Common myeloid progenitor, CD34-positive (primary cell): ENCODE measurements around the gene EIF1.
A peak's percentile ranks its signal among the peaks of the same experiment; 100 is the strongest.

Experiments used
- CTCF ChIA-PET: fragments of 350-600 bp; sonication (Branson Sonifier 250); formaldehyde crosslinking; loops from one replicate; lab custom pipeline; 2021; ENCODE audit warnings: antibody characterized with exemption; lab: Charles Lee
- POLR2A ChIA-PET: fragments of 350-600 bp; sonication (Branson Sonifier 250); formaldehyde crosslinking; loops from one replicate; lab custom pipeline; 2021; ENCODE audit warnings: antibody characterized with exemption; lab: Charles Lee
- DNase-seq, 3 donors: peaks; one replicate each; pipeline versions ENCODE4 v3.0.0 to v3.0.0-alpha.2; 2013
- H3K27ac ChIP-seq, 2 experiments: 1 replicate in 1 of 2; 2 replicates in 1 of 2; pipeline ENCODE4 v1.7.0; 2013; ENCODE audit warnings: inconsistent platforms in 2 of 2, low read length in 2 of 2, mild to moderate bottlenecking in 2 of 2, low read depth in 1 of 2, moderate library complexity in 1 of 2; ENCODE audit not compliant: severe bottlenecking in 2 of 2, insufficient read depth in 1 of 2, poor library complexity in 1 of 2
- H3K27me3 ChIP-seq, 5 experiments: replicated peaks in 2 of 5; 1 replicate in 3 of 5; 2 replicates in 2 of 5; pipeline versions ENCODE4 v1.6.1 to v1.7.0; 2013; ENCODE audit warnings: low read length in 4 of 5, mild to moderate bottlenecking in 2 of 5, moderate library complexity in 2 of 5, inconsistent platforms in 1 of 5; ENCODE audit not compliant: insufficient read depth in 5 of 5, control insufficient read depth in 4 of 5
- H3K36me3 ChIP-seq, 4 experiments: 1 replicate in 2 of 4; 2 replicates in 2 of 4; pipeline versions ENCODE4 v1.6.1 to v1.7.0; 2013; ENCODE audit warnings: low read length in 3 of 4, control low read depth in 1 of 4, mild to moderate bottlenecking in 1 of 4; ENCODE audit not compliant: control insufficient read depth in 4 of 4, insufficient read depth in 4 of 4
- H3K4me1 ChIP-seq, 4 experiments: 1 replicate in 3 of 4; 2 replicates in 1 of 4; pipeline versions ENCODE4 v1.6.1 to v1.7.1; 2013; ENCODE audit warnings: low read length in 3 of 4, mild to moderate bottlenecking in 3 of 4, control low read depth in 1 of 4, inconsistent platforms in 1 of 4, moderate library complexity in 1 of 4; ENCODE audit not compliant: control insufficient read depth in 4 of 4, insufficient read depth in 4 of 4; ENCODE audit errors: control extremely low read depth in 1 of 4
- H3K4me3 ChIP-seq, 7 experiments: 1 replicate in 4 of 7; 2 replicates in 3 of 7; pipeline versions ENCODE4 v1.5.1 to v1.7.0; 2013; ENCODE audit warnings: mild to moderate bottlenecking in 7 of 7, low read length in 6 of 7, moderate library complexity in 6 of 7, inconsistent platforms in 2 of 7, low read depth in 2 of 7, control low read depth in 1 of 7; ENCODE audit not compliant: insufficient read depth in 4 of 7, control insufficient read depth in 1 of 7; ENCODE audit errors: extremely low read depth in 1 of 7
- H3K9me3 ChIP-seq, 5 experiments: 1 replicate in 4 of 5; 2 replicates in 1 of 5; pipeline versions ENCODE4 v1.6.1 to v1.7.1; 2013; ENCODE audit warnings: low read length in 4 of 5, mild to moderate bottlenecking in 2 of 5, inconsistent platforms in 1 of 5, low read depth in 1 of 5, moderate library complexity in 1 of 5; ENCODE audit not compliant: control insufficient read depth in 4 of 5, insufficient read depth in 2 of 5; ENCODE audit errors: control extremely low read depth in 1 of 5
- WGBS: methylation state at CpG from one replicate; pipeline ENCODE4 v1.1.5; 2013; ENCODE audit not compliant: insufficient coverage; 5-methylcytosine and 5-hydroxymethylcytosine counted together

The EIF1 gene

GRCh38 chr17:41647038-41647813 lies 41.5 kb upstream of the EIF1 start:
- POLR2A ChIA-PET = no interaction called here
- CTCF ChIA-PET = interaction anchor here (1.4 to 10.7 kb wide), 8 partner anchors 12 to 790 kb away, joined by 4 to 239 read pairs (median 10); no protein-coding TSS in a partner anchor
- H3K27me3 ChIP-seq = no peaks in the 10 kb centered on the region
- no peaks in the 10 kb centered on the region for H3K9me3 ChIP-seq
- peaks cover 0 to 34% (median 29%) of the 10 kb centered on the region in 4 experiments for H3K4me1 ChIP-seq
- no peaks in the 10 kb centered on the region for H3K36me3 ChIP-seq
- peak in 1 of 3 donors; percentile 34 for DNase-seq
- 78% methylated on average over 13 of the region's 15 CpGs for WGBS
- no peak overlapping the region for H3K27ac ChIP-seq
- no peak overlapping the region for H3K4me3 ChIP-seq

GRCh38 chr17:41647940-41648410 lies 40.7 kb upstream of the EIF1 start:
- POLR2A ChIA-PET = interaction anchor here (0.7 kb wide), 1 partner anchor 18 kb away, joined by 4 read pairs; no protein-coding TSS in a partner anchor
- 2% methylated on average over 22 of the region's 22 CpGs for WGBS
- Histone ChIP-seq H3K9me3 (no peaks in the 10 kb centered on the region), H3K27me3 (no peaks in the 10 kb centered on the region), H3K36me3 (no peaks in the 10 kb centered on the region), H3K4me1 (peaks cover 0 to 34% (median 29%) of the 10 kb centered on the region in 4 experiments), H3K27ac (no peak overlapping the region), H3K4me3 (peak overlapping the region in 6 of 7 experiments; percentile 29 to 75 (median 49))
- CTCF ChIA-PET = interaction anchor here (0.8 to 10.7 kb wide), 22 partner anchors 9 to 791 kb away, joined by 3 to 239 read pairs (median 4); no protein-coding TSS in a partner anchor
- DNase-seq = peak; percentile 63 to 73 (median 72)

- H3K4me1 ChIP-seq = peaks cover 0 to 34% (median 29%) of the 10 kb centered on the region in 4 experiments
- CTCF ChIA-PET = interaction anchor here (0.8 to 10.7 kb wide), 28 partner anchors 9 to 792 kb away, joined by 3 to 239 read pairs (median 5); partner anchors contain the start of gene EIF1
- H3K27ac ChIP-seq = no peak overlapping the region
These were observed 40.1 kb upstream of the EIF1 start for GRCh38 chr17:41648411-41649195.

GRCh38 chr17:41649923-41650519 lies 38.7 kb upstream of the EIF1 start:
- DNase-seq = no peak
- H3K27ac ChIP-seq = no peak overlapping the region
- CTCF ChIA-PET = interaction anchor here (0.7 to 10.7 kb wide), 11 partner anchors 8 to 793 kb away, joined by 4 to 239 read pairs (median 9); partner anchors contain the start of gene EIF1
- H3K9me3 ChIP-seq = no peaks in the 10 kb centered on the region
- no peaks in the 10 kb centered on the region for H3K27me3 ChIP-seq
- no peaks in the 10 kb centered on the region for H3K36me3 ChIP-seq
- no peak overlapping the region for H3K4me3 ChIP-seq
- WGBS = 91% methylated on average over 8 of the region's 10 CpGs
- H3K4me1 ChIP-seq = peaks cover 0 to 28% (median 24%) of the 10 kb centered on the region in 4 experiments
- POLR2A ChIA-PET = no interaction called here

More at GRCh38 chr17:41648411-41649195, 40.1 kb upstream of the EIF1 start:
- POLR2A ChIA-PET = interaction anchor here (0.7 to 0.8 kb wide), 2 partner anchors 14 to 17 kb away, joined by 3 to 4 read pairs; no protein-coding TSS in a partner anchor
- Histone ChIP-seq H3K36me3 (no peaks in the 10 kb centered on the region), H3K9me3 (no peaks in the 10 kb centered on the region), H3K27me3 (no peaks in the 10 kb centered on the region), H3K4me3 (peak overlapping the region; percentile 18 to 75 (median 46))
- 1% methylated on average over 29 of the region's 39 CpGs for WGBS
- DNase-seq = peak; percentile 79 to 85 (median 81)

GRCh38 chr17:41650794-41651624 lies 37.7 kb upstream of the EIF1 start:
- ChIA-PET POLR2A (no interaction called here), CTCF (interaction anchor here (7.8 to 10.7 kb wide), 2 partner anchors 14 to 101 kb away, joined by 98 to 239 read pairs; no protein-coding TSS in a partner anchor)
- Histone ChIP-seq H3K27ac (no peak overlapping the region), H3K4me1 (peaks cover 0 to 18% (median 14%) of the 10 kb centered on the region in 4 experiments), H3K4me3 (no peak overlapping the region), H3K27me3 (no peaks in the 10 kb centered on the region), H3K36me3 (no peaks in the 10 kb centered on the region), H3K9me3 (no peaks in the 10 kb centered on the region)
- 91% methylated on average over 15 of the region's 15 CpGs for WGBS
- no peak for DNase-seq
